Muscle layer of duodenum (tissue), 2 donors: ENCODE results near the gene PRSS21.

Experiments used
- H3K27ac ChIP-seq: one replicate; pipeline ENCODE4 v1.7.0; 2013; ENCODE audit warnings: mild to moderate bottlenecking, low read length
- H3K27me3 ChIP-seq: one replicate; pipeline ENCODE4 v1.7.0; 2013; ENCODE audit warnings: low read depth, mild to moderate bottlenecking, control low read depth, low read length
- H3K36me3 ChIP-seq, 2 donors: one replicate each; pipeline ENCODE4 v1.7.0; 2013; ENCODE audit warnings: low read length in 2 of 2, control low read depth in 1 of 2, mild to moderate bottlenecking in 1 of 2; ENCODE audit not compliant: insufficient read depth in 2 of 2, control insufficient read depth in 1 of 2
- H3K4me1 ChIP-seq, 2 donors: one replicate each; pipeline ENCODE4 v1.7.0; 2013; ENCODE audit warnings: low read length in 2 of 2, mild to moderate bottlenecking in 2 of 2, control low read depth in 1 of 2, moderate library complexity in 1 of 2; ENCODE audit not compliant: insufficient read depth in 2 of 2, control insufficient read depth in 1 of 2
- H3K4me3 ChIP-seq, 2 donors: one replicate each; pipeline ENCODE4 v1.7.0; 2013; ENCODE audit warnings: low read length in 2 of 2, low read depth in 1 of 2, mild to moderate bottlenecking in 1 of 2
- H3K9me3 ChIP-seq, 2 donors: one replicate each; pipeline ENCODE4 v1.7.0; 2013; ENCODE audit warnings: low read length in 2 of 2, control low read depth in 1 of 2, mild to moderate bottlenecking in 1 of 2; ENCODE audit not compliant: control insufficient read depth in 1 of 2
- donor health status: healthy.

Gene PRSS21

DNA sequence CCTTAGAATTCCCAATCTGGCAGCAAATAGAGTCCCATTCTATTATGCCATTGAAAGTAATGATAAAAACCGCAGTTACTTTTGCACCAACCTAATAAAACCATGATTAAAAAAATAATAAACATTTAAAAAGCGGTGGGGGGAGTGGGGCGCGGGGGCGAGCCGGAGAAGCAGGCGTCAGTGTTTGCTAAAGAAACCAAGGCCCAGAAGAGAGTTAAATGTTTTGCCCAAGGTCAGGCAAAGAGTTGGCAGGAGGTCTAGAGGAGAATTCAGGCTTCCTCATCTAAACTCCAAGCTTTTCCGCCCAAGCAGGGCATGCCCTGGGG lies 50.6 kb downstream of the PRSS21 start:
- Histone ChIP-seq H3K36me3 (no peaks in the 10 kb centered on the region), H3K27ac (peak overlapping the region; percentile 74), H3K9me3 (no peaks in the 10 kb centered on the region), H3K27me3 (no peaks in the 10 kb centered on the region), H3K4me1 (peaks cover 0 to 6% of the 10 kb centered on the region in 2 donors), H3K4me3 (peak overlapping the region; percentile 70 to 74)

- Histone ChIP-seq H3K27me3 (no peaks in the 10 kb centered on the region), H3K4me1 (peaks cover 0 to 6% of the 10 kb centered on the region in 2 donors), H3K36me3 (no peaks in the 10 kb centered on the region), H3K27ac (peak overlapping the region; percentile 74), H3K9me3 (no peaks in the 10 kb centered on the region), H3K4me3 (peak overlapping the region; percentile 70 to 74)
Observed at GRCh38 chr16:2867987-2868789, 51.2 kb downstream of the PRSS21 start.
